ENCODE measurements around the gene COMMD1. TPM values are rescaled to one million over a fixed set of nuclear protein-coding genes. Genes with fewer than 3 reads are reported as not detected.
"Not testable (repeated sequence)": the region's sequence is repeated elsewhere in the genome, so short reads cannot be mapped to it uniquely, and the experiment has no call there.

The COMMD1 gene
- polyA plus RNA-seq, 1 donor from 2014 or later, result 69.1 TPM

DNA sequence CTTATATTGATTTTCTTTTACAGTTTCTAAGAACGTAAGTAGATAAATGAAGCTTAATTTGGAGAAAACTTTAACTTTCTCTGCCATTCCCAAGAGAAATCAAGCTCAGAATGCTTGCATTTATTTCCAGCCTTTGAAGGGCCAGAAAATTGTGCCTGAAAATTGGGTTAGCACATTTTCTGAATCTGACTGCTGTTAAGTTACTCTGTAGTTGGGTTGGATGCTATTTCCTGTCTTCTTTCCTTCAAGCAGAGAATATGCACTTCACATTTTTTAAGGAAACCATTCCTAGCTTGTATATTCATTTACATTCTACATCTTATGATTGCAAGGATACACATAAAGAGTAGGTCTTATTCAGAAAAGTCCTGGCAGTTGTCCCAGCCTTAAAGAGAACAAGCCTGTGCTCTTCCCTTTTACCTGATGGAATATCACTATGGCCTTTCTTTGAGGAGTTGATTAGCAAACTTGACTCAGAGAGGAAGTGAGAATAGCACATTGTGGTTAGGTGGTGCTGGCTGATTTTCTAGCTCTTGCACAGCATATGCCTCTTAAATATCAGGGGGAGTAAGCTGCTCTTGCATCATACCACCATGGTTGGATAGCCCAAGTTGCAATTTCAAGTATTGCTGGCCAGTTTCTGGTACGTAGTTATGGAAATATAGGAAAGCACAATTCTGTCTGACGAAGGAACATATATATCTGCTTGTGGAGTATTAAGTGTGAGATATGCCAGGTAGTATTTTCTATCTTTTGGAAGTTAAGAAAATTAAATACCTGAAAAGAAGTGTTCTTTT, 133.7 kb downstream of the COMMD1 start:
- Histone ChIP-seq H3K9ac (ENCODE audit: low read length) (no peak overlapping the region), H3K4me3 (ENCODE audit: low read length) (no peak overlapping the region), H3F3A (ENCODE audit: insufficient read depth, low read length, poor library complexity, severe bottlenecking) (no peaks in the 10 kb centered on the region), H3K9me3 (ENCODE audit: low read length) (no peaks in the 10 kb centered on the region), H2AFZ (ENCODE audit: low read depth, low read length) (no peak overlapping the region), H4K20me1 (ENCODE audit: insufficient read depth) (no peaks in the 10 kb centered on the region), H3K27me3 (ENCODE audit: insufficient read depth, low read depth, low read length) (no peaks in the 10 kb centered on the region), H3K36me3 (ENCODE audit: insufficient read depth, low read length) (no peaks in the 10 kb centered on the region), H3K79me2 (replicated peaks; ENCODE audit: insufficient read depth, low read length) (no peaks in the 10 kb centered on the region), H3K27ac (ENCODE audit: low read length) (no peak overlapping the region), H3K4me2 (ENCODE audit: low read length) (no peak overlapping the region), H3K9me2 (ENCODE audit: insufficient read depth, low read length) (no peaks in the 10 kb centered on the region)
- no peak for TF ChIP-seq POLR2AphosphoS5 (IDR thresholded peaks at IDR 0.05)

DNA sequence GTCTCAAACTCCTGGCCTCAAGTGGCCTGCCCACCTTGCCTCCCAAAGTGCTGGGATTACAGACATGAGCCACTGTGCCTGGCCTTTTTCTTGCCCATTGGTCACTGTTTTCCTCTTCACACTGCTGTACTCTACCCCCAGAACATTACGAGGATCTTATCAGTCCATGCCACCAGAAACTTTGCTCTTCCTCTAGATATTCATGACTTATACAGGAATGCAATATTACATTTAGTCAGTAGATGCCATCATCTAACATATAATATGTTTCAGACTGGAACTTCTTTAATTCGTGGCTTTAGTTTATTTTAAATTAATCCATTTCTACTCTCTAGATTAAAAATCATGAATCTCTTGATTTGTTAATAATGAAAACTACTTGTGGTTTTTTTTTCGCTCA, 135.5 kb downstream of the COMMD1 start:
- Histone ChIP-seq H4K20me1 (ENCODE audit: insufficient read depth) (no peaks in the 10 kb centered on the region), H3F3A (ENCODE audit: insufficient read depth, low read length, poor library complexity, severe bottlenecking) (no peaks in the 10 kb centered on the region), H3K79me2 (replicated peaks; ENCODE audit: insufficient read depth, low read length) (no peaks in the 10 kb centered on the region), H3K27ac (ENCODE audit: low read length) (no peak overlapping the region), H3K9me3 (ENCODE audit: low read length) (no peaks in the 10 kb centered on the region), H3K9me2 (ENCODE audit: insufficient read depth, low read length) (no peaks in the 10 kb centered on the region), H3K4me2 (ENCODE audit: low read length) (no peak overlapping the region), H3K27me3 (ENCODE audit: insufficient read depth, low read depth, low read length) (no peaks in the 10 kb centered on the region), H2AFZ (ENCODE audit: low read depth, low read length) (no peak overlapping the region), H3K9ac (ENCODE audit: low read length) (no peak overlapping the region), H3K4me3 (ENCODE audit: low read length) (no peak overlapping the region), H3K36me3 (ENCODE audit: insufficient read depth, low read length) (no peaks in the 10 kb centered on the region)
- TF ChIP-seq, protein P1, sequence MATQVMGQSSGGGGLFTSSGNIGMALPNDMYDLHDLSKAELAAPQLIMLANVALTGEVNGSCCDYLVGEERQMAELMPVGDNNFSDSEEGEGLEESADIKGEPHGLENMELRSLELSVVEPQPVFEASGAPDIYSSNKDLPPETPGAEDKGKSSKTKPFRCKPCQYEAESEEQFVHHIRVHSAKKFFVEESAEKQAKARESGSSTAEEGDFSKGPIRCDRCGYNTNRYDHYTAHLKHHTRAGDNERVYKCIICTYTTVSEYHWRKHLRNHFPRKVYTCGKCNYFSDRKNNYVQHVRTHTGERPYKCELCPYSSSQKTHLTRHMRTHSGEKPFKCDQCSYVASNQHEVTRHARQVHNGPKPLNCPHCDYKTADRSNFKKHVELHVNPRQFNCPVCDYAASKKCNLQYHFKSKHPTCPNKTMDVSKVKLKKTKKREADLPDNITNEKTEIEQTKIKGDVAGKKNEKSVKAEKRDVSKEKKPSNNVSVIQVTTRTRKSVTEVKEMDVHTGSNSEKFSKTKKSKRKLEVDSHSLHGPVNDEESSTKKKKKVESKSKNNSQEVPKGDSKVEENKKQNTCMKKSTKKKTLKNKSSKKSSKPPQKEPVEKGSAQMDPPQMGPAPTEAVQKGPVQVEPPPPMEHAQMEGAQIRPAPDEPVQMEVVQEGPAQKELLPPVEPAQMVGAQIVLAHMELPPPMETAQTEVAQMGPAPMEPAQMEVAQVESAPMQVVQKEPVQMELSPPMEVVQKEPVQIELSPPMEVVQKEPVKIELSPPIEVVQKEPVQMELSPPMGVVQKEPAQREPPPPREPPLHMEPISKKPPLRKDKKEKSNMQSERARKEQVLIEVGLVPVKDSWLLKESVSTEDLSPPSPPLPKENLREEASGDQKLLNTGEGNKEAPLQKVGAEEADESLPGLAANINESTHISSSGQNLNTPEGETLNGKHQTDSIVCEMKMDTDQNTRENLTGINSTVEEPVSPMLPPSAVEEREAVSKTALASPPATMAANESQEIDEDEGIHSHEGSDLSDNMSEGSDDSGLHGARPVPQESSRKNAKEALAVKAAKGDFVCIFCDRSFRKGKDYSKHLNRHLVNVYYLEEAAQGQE (IDR thresholded peaks at IDR 0.05; ENCODE audit: borderline replicate concordance), result no peak
- TF ChIP-seq EZH2 (IDR thresholded peaks at IDR 0.05; ENCODE audit: borderline replicate concordance, insufficient read depth, low read length, poor library complexity, severe bottlenecking), result no peak
- no peak for TF ChIP-seq MXI1 (conservative IDR thresholded peaks at IDR 0.05; ENCODE audit: poor library complexity, severe bottlenecking)
- TF ChIP-seq EP300 (conservative IDR thresholded peaks at IDR 0.05; ENCODE audit: poor library complexity, severe bottlenecking), result no peak
- TF ChIP-seq POLR2AphosphoS5 (IDR thresholded peaks at IDR 0.05), result no peak
- TF ChIP-seq, protein P2, sequence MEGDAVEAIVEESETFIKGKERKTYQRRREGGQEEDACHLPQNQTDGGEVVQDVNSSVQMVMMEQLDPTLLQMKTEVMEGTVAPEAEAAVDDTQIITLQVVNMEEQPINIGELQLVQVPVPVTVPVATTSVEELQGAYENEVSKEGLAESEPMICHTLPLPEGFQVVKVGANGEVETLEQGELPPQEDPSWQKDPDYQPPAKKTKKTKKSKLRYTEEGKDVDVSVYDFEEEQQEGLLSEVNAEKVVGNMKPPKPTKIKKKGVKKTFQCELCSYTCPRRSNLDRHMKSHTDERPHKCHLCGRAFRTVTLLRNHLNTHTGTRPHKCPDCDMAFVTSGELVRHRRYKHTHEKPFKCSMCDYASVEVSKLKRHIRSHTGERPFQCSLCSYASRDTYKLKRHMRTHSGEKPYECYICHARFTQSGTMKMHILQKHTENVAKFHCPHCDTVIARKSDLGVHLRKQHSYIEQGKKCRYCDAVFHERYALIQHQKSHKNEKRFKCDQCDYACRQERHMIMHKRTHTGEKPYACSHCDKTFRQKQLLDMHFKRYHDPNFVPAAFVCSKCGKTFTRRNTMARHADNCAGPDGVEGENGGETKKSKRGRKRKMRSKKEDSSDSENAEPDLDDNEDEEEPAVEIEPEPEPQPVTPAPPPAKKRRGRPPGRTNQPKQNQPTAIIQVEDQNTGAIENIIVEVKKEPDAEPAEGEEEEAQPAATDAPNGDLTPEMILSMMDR (IDR thresholded peaks at IDR 0.05; ENCODE audit: poor library complexity, severe bottlenecking), result no peak
- TF ChIP-seq TAF1 (IDR thresholded peaks at IDR 0.05; ENCODE audit: low read depth), result no peak
- TF ChIP-seq RAD21 (conservative IDR thresholded peaks at IDR 0.05), result no peak
- no peak for TF ChIP-seq SMC3 (conservative IDR thresholded peaks at IDR 0.05; ENCODE audit: poor library complexity)

DNA sequence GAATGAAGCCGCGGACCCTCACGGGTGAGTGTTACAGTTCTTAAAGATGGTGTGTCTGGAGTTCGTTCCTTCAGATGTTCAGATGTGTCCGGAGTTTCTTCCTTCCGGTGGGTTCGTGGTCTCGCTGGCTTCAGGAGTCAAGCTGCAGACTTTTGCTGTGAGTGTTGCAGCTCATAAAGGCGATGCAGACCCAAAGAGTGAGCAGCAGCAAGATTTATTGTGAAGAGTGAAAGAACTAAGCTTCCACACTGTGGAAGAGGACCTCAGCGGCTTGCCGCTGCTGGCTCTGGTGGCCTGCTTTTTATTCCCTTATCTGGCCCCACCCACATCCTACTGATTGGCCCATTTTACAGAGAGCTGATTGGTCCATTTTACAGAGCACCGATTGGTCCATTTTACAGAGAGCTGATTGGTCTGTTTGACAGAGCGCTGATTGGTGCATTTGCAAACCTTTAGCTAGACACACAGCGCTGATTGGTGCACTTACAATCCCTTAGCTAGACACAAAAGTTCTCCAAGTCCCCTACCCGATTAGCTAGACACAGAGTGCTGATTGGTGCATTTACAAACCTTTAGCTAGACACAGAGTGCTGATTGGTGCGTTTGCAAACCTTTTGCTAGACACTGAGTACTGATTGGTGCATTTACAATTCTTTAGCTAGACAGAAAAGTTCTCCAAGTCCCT, 136.4 kb downstream of the COMMD1 start:
- H3K27ac ChIP-seq (ENCODE audit: low read length); H3K4me2 ChIP-seq (ENCODE audit: low read length); H2AFZ ChIP-seq (ENCODE audit: low read depth, low read length); H3K9ac ChIP-seq (ENCODE audit: low read length); H3K9me3 ChIP-seq (ENCODE audit: low read length); H3K36me3 ChIP-seq (ENCODE audit: insufficient read depth, low read length); H3K79me2 ChIP-seq (replicated peaks; ENCODE audit: insufficient read depth, low read length); H3K9me2 ChIP-seq (ENCODE audit: insufficient read depth, low read length); H3F3A ChIP-seq (ENCODE audit: insufficient read depth, low read length, poor library complexity, severe bottlenecking); H4K20me1 ChIP-seq (ENCODE audit: insufficient read depth); H3K27me3 ChIP-seq (ENCODE audit: insufficient read depth, low read depth, low read length); H3K4me3 ChIP-seq (ENCODE audit: low read length): not testable (repeated sequence)
